ACC112 (cell line): ENCODE data around the gene CDH5.

Source experiments
- H2AFZ ChIP-seq: fragments of 200-600 bp; sonication (generic); one replicate; pipeline ENCODE4 v1.6.0; 2017; ENCODE audit warnings: antibody characterized with exemption, low read length; ENCODE audit not compliant: unreplicated experiment
- H3K27ac ChIP-seq: fragments of 200-600 bp; sonication (generic); 2 replicates; pipeline ENCODE4 v1.5.1; 2014; ENCODE audit warnings: low read depth, mild to moderate bottlenecking, antibody characterized with exemption, low read length, moderate library complexity
- H3K27me3 ChIP-seq: fragments of 200-600 bp; sonication (generic); 2 replicates; pipeline ENCODE4 v1.6.1; 2014; ENCODE audit warnings: mild to moderate bottlenecking, antibody characterized with exemption, low read length, moderate library complexity, mixed read lengths; ENCODE audit not compliant: insufficient read depth
- H3K36me3 ChIP-seq: fragments of 200-600 bp; sonication (generic); 2 replicates; pipeline ENCODE4 v1.6.1; 2016; ENCODE audit warnings: mild to moderate bottlenecking, antibody characterized with exemption, low read length, moderate library complexity, mixed read lengths; ENCODE audit not compliant: insufficient read depth
- H3K4me1 ChIP-seq: fragments of 200-600 bp; sonication (generic); one replicate; pipeline ENCODE4 v1.6.1; 2016; ENCODE audit warnings: low read length, mixed read lengths; ENCODE audit not compliant: insufficient read depth, unreplicated experiment, control insufficient read depth
- H3K4me3 ChIP-seq: fragments of 200-600 bp; sonication (generic); 2 replicates; pipeline ENCODE4 v1.5.1; 2014; ENCODE audit warnings: mild to moderate bottlenecking, low read depth, low read length
- H3K79me2 ChIP-seq: fragments of 200-600 bp; sonication (generic); one replicate; pipeline ENCODE4 v1.6.0; 2016; ENCODE audit warnings: low read length; ENCODE audit not compliant: control insufficient read depth, unreplicated experiment, insufficient read depth

CDH5 gene

GRCh38 chr16:66395806-66396555, 29.5 kb downstream of the CDH5 start:
- Histone ChIP-seq H3K4me1 (no peaks in the 10 kb centered on the region), H3K4me3 (no peak overlapping the region), H3K27me3 (peaks cover 3% of the 10 kb centered on the region; the same call in 1 of the 2 replicates), H3K36me3 (no peaks in the 10 kb centered on the region), H3K79me2 (no peaks in the 10 kb centered on the region), H3K27ac (no peak overlapping the region), H2AFZ (no peak overlapping the region)

DNA sequence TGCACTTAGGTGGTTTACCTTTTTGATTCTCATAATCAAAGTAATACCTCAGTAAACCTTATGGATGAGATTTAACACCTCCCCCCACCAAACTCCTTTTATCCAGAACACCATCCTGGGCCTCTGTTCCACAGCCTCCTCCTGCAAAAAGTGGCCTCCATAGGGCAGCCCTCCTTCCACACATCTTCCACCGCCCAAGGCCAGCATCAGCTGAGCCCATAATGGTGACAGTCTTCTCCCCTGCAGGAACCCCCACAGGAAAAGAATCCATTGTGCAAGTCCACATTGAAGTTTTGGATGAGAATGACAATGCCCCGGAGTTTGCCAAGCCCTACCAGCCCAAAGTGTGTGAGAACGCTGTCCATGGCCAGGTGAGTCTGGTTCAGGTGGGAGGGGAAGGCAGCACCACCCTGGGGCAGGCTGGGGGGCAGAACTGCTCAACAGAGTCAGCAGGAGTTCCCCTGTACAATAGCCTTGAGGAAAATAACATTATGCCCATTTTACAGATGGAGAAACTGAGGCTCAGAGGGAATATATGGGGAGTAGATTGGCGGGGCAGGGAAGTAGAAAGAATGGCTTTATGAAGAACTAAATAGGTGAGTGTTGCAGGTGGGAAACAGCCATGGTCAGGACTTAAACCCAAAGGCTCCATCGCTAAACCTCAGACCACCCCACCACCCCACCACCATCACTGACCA, 31.4 kb downstream of the CDH5 start:
- H3K27me3 ChIP-seq: peaks cover 3% of the 10 kb centered on the region; the same call in 1 of the 2 replicates
- H3K27ac ChIP-seq: no peak overlapping the region
- no peak overlapping the region for H3K4me3 ChIP-seq
- no peaks in the 10 kb centered on the region for H3K4me1 ChIP-seq
- H3K79me2 ChIP-seq: no peaks in the 10 kb centered on the region
- H3K36me3 ChIP-seq: no peaks in the 10 kb centered on the region
- H2AFZ ChIP-seq: no peak overlapping the region

- Histone ChIP-seq H3K79me2 (no peaks in the 10 kb centered on the region), H3K4me1 (no peaks in the 10 kb centered on the region), H2AFZ (no peak overlapping the region), H3K27me3 (peaks cover 3% of the 10 kb centered on the region; the same call in 1 of the 2 replicates), H3K36me3 (no peaks in the 10 kb centered on the region), H3K4me3 (no peak overlapping the region), H3K27ac (no peak overlapping the region)
Measured at GRCh38 chr16:66399031-66399430, 32.5 kb downstream of the CDH5 start.

GRCh38 chr16:66399930-66400329, 33.4 kb downstream of the CDH5 start:
- no peak overlapping the region for H2AFZ ChIP-seq
- H3K79me2 ChIP-seq: no peaks in the 10 kb centered on the region
- H3K36me3 ChIP-seq: no peaks in the 10 kb centered on the region
- H3K27me3 ChIP-seq: peaks cover 8% of the 10 kb centered on the region; the same call in 1 of the 2 replicates
- H3K4me3 ChIP-seq: no peak overlapping the region
- H3K27ac ChIP-seq: no peak overlapping the region
- no peaks in the 10 kb centered on the region for H3K4me1 ChIP-seq

DNA sequence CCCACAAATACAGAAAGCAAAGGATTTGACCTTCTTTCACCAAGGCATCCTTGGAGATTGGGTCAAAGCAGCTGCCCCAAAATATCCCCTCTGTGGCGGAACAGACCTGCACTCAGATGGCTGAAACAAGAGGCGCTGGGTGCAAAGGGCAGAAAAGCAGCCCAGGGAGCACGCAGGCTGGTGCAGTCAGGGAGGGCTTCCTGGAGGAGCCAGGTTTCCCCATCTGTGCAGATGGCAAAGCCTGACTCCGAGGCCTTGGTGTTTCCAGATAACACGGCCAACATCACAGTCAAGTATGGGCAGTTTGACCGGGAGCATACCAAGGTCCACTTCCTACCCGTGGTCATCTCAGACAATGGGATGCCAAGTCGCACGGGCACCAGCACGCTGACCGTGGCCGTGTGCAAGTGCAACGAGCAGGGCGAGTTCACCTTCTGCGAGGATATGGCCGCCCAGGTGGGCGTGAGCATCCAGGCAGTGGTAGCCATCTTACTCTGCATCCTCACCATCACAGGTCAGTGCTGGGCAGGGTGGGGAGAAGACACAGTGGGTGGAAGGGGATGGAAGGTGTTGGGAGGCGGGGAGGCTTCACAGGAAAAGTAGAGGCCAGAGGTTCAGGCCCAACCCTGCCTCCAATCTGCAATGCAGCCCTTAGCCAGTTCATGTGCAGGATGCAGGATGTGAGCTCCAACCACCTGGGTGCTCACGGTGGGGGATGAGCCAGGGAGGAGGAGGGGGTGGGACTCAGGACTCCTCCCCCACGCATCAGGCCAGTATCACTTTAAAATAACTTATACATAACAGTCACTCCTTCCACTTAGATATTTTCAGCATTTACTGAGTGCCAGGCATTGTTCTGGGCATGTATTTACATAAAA, 34.3 kb downstream of the CDH5 start:
- H3K27ac ChIP-seq: no peak overlapping the region
- no peak overlapping the region for H2AFZ ChIP-seq
- peaks cover 15% of the 10 kb centered on the region; the same call in 1 of the 2 replicates for H3K27me3 ChIP-seq
- no peak overlapping the region for H3K4me3 ChIP-seq
- H3K79me2 ChIP-seq: no peaks in the 10 kb centered on the region
- H3K36me3 ChIP-seq: no peaks in the 10 kb centered on the region
- no peaks in the 10 kb centered on the region for H3K4me1 ChIP-seq

DNA sequence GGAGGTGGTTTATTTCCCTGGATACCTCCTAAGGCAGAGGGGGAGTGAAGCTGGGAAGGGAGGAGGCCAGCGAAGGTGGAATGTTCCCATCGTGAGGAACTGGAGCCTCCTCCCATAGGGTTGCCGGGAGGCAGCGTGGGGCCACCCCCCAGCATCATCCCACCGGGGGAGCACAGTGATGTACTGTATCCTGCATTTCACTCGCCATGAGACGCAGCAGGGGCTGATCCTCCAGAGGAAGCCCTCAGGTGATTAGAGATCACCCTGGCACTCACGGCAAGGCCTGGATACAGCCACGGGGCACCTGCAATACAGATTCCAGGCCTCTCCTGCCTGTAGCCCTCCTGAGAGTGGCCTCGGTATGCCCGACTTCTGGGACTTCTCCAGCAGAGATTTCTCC, 35.1 kb downstream of the CDH5 start:
- Histone ChIP-seq H3K79me2 (no peaks in the 10 kb centered on the region), H2AFZ (no peak overlapping the region), H3K27me3 (peaks cover 18% of the 10 kb centered on the region), H3K4me3 (no peak overlapping the region), H3K36me3 (no peaks in the 10 kb centered on the region), H3K4me1 (no peaks in the 10 kb centered on the region), H3K27ac (no peak overlapping the region)

DNA sequence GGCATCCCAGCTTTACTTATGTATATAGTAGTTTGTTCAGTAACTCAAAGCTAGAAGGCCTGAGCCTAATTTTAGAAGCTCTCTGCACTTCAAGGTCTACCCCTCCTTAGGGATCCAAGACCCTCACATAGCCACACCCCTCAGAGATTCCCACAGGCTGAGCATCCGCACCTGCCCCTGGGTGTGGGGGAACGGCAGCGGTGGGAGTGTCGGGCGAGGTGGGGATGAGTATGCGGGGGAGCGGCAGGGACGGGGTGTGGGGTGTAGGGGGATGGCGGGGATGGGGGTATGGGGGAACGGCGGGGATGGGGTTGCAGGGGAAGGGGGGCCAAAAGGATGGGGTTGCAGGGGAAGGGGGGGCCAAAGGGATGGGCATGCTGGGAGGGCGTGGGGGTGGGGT, 35.7 kb downstream of the CDH5 start:
- Histone ChIP-seq H2AFZ (no peak overlapping the region), H3K36me3 (no peaks in the 10 kb centered on the region), H3K4me3 (no peak overlapping the region), H3K27ac (no peak overlapping the region), H3K79me2 (no peaks in the 10 kb centered on the region), H3K27me3 (peaks cover 18% of the 10 kb centered on the region), H3K4me1 (peaks cover 3% of the 10 kb centered on the region)

GRCh38 chr16:66402591-66403230, 36.2 kb downstream of the CDH5 start:
- Histone ChIP-seq H3K27ac (no peak overlapping the region), H3K36me3 (no peaks in the 10 kb centered on the region), H3K79me2 (no peaks in the 10 kb centered on the region), H3K27me3 (peaks cover 18% of the 10 kb centered on the region), H3K4me3 (no peak overlapping the region), H3K4me1 (peaks cover 4% of the 10 kb centered on the region), H2AFZ (no peak overlapping the region)

DNA sequence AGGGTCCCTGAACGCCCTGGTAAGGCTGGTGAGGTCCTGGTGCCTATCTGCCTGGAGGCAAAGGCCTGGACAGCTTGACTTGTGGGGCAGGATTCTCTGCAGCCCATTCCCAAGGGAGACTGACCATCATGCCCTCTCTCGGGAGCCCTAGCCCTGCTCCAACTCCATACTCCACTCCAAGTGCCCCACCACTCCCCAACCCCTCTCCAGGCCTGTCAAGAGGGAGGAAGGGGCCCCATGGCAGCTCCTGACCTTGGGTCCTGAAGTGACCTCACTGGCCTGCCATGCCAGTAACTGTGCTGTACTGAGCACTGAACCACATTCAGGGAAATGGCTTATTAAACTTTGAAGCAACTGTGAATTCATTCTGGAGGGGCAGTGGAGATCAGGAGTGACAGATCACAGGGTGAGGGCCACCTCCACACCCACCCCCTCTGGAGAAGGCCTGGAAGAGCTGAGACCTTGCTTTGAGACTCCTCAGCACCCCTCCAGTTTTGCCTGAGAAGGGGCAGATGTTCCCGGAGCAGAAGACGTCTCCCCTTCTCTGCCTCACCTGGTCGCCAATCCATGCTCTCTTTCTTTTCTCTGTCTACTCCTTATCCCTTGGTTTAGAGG, 37.1 kb downstream of the CDH5 start:
- Histone ChIP-seq H3K4me3 (no peak overlapping the region), H3K79me2 (no peaks in the 10 kb centered on the region), H3K4me1 (peaks cover 13% of the 10 kb centered on the region), H3K27ac (no peak overlapping the region), H3K27me3 (peaks cover 18% of the 10 kb centered on the region), H3K36me3 (no peaks in the 10 kb centered on the region), H2AFZ (no peak overlapping the region)
